Ovary (tissue), 3 donors: ENCODE data around the gene LCN6.

ENCODE experiments used
- EP300 ChIP-seq: sonication (generic); formaldehyde crosslinking; IDR thresholded peaks from one replicate; pipeline ENCODE4 v1.6.1; 2017; ENCODE audit warnings: antibody characterized with exemption
- POLR2A ChIP-seq: fragments of 450-650 bp; IDR thresholded peaks from one replicate; pipeline ENCODE4 v1.6.1; 2017; ENCODE audit warnings: antibody characterized with exemption, mild to moderate bottlenecking, moderate library complexity
- TF ChIP-seq, protein P1 (sequence below), 3 donors: fragments of 450-650 bp in 2 of 3; fragments of 200-600 bp in 1 of 3; IDR thresholded peaks; one replicate each; pipeline versions ENCODE4 v1.5.1 to v1.8.0; 2016 to 2022; ENCODE audit warnings: antibody characterized with exemption in 3 of 3, mild to moderate bottlenecking in 1 of 3
- donor health status: DM: no; HTN: no; CAD: no.

DNA sequence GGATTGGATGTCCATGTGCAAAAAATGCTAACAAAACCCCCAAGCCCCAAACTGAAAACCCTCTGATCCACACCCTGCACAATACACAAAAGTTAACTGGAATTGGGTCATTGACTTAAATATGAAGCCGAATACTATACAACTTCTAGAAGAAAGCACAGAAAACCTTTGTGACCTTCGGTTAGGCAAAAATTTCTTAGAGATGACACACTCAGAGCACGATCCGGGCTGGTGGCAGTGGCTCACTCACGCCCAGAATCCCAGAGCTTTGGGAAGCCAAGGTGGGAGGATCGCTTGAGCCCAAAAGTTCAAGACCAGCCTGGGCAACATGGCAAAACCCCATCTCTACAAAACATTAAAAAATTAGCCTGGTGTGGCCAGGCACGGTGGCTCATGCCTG is 37.8 kb downstream of the LCN6 start:
- TF ChIP-seq, protein P1, sequence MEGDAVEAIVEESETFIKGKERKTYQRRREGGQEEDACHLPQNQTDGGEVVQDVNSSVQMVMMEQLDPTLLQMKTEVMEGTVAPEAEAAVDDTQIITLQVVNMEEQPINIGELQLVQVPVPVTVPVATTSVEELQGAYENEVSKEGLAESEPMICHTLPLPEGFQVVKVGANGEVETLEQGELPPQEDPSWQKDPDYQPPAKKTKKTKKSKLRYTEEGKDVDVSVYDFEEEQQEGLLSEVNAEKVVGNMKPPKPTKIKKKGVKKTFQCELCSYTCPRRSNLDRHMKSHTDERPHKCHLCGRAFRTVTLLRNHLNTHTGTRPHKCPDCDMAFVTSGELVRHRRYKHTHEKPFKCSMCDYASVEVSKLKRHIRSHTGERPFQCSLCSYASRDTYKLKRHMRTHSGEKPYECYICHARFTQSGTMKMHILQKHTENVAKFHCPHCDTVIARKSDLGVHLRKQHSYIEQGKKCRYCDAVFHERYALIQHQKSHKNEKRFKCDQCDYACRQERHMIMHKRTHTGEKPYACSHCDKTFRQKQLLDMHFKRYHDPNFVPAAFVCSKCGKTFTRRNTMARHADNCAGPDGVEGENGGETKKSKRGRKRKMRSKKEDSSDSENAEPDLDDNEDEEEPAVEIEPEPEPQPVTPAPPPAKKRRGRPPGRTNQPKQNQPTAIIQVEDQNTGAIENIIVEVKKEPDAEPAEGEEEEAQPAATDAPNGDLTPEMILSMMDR (IDR thresholded peaks at IDR 0.05): no peak
- TF ChIP-seq EP300: no peak
- no peak for TF ChIP-seq POLR2A
